Measurements from ENCODE around the gene LY9. TPM values are rescaled to one million over a fixed set of nuclear protein-coding genes. Genes with fewer than 3 reads are reported as not detected.
"Not testable (repeated sequence)": the region's sequence is repeated elsewhere in the genome, so short reads cannot be mapped to it uniquely, and the experiment has no call there.

Gene LY9
- total and polyA plus RNA-seq, 8 donors: 0.29 to 2.5 (median 0.50) TPM

DNA sequence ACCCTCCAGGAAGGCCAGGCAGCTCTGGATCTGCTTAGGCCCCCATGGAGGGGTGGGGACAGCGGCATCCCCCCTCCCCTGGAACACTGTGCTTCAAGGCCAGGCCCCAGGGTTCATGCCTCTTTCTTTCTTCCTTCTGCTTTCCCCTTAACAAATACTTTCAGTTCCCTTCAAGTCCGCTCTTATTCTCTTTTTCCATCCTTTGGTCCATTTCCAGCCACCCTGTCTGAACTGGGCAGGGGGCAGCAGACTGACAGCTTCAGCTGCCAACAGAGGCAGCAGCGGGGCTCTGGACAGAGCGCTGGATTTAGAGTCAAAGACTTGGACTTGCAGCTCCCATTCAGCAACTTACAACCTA lies 67.8 kb downstream of the LY9 start:
- Histone ChIP-seq H3K9me3 (no peaks in the 10 kb centered on the region), H3K4me3 (no peak overlapping the region), H3K27me3 (peaks cover 0 to 13% of the 10 kb centered on the region in 2 donors), H3K36me3 (no peaks in the 10 kb centered on the region), H3K27ac (peak overlapping the region in 1 of 2 donors; percentile 77), H3K4me1 (peaks cover 0 to 52% of the 10 kb centered on the region in 2 donors)
- DNase-seq: no peak
- TF ChIP-seq, protein P1, sequence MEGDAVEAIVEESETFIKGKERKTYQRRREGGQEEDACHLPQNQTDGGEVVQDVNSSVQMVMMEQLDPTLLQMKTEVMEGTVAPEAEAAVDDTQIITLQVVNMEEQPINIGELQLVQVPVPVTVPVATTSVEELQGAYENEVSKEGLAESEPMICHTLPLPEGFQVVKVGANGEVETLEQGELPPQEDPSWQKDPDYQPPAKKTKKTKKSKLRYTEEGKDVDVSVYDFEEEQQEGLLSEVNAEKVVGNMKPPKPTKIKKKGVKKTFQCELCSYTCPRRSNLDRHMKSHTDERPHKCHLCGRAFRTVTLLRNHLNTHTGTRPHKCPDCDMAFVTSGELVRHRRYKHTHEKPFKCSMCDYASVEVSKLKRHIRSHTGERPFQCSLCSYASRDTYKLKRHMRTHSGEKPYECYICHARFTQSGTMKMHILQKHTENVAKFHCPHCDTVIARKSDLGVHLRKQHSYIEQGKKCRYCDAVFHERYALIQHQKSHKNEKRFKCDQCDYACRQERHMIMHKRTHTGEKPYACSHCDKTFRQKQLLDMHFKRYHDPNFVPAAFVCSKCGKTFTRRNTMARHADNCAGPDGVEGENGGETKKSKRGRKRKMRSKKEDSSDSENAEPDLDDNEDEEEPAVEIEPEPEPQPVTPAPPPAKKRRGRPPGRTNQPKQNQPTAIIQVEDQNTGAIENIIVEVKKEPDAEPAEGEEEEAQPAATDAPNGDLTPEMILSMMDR (IDR thresholded peaks at IDR 0.05): no peak
- intact Hi-C loops (cut with DNase I): no loop called here
- peak; percentile 39 for ATAC-seq

DNA sequence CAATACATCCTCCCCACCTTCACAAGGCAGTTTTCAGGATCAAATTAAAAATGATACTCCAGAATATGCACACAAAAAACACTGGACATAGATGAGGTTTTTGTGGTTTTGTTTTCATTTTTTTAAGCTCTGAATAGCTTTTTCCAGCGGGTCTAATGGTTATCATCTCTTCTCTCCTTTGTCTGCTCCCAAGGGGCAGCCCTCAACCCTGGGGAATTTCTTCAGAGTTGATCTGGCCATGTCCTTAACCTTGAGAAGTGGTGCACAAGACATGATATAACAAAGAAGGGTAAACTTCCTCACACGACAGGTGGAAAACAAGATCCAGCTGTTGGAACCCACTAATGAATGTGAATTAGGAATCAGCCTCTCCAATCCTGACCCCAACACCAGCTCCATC lies 68.2 kb downstream of the LY9 start:
- TF ChIP-seq, protein P1 (IDR thresholded peaks at IDR 0.05): no peak
- Histone ChIP-seq H3K36me3 (no peaks in the 10 kb centered on the region), H3K27ac (peak overlapping the region in 1 of 2 donors; percentile 77), H3K27me3 (peaks cover 0 to 13% of the 10 kb centered on the region in 2 donors), H3K9me3 (no peaks in the 10 kb centered on the region), H3K4me1 (peaks cover 0 to 48% of the 10 kb centered on the region in 2 donors), H3K4me3 (no peak overlapping the region)
- intact Hi-C loops (cut with DNase I): no loop called here
- no peak for DNase-seq
- no peak for ATAC-seq

DNA sequence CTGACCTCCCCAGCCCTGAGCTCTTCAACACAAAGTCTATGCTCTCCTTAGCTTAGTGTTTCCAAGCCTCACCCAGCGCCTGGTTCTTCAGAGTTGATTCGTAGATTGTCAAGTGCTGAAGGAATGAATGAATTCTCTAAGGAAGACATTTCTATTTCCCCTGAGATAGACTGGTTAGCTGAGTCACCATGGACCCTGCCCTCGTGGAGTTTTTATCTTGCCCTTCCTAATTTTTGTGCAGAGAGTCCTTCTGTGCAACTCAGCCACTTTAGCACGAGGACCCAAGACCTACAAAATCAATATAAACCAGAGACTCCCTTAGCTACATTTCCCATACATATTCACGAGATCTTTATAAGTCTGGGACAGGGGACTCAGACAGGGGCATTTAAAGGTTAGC lies 69.4 kb downstream of the LY9 start:
- DNase-seq (no peak), ATAC-seq (no peak)
- intact Hi-C loops (cut with DNase I): no loop called here
- no peaks in the 10 kb centered on the region for H3K36me3 ChIP-seq
- H3K4me3 ChIP-seq: no peak overlapping the region
- TF ChIP-seq, protein P1 (IDR thresholded peaks at IDR 0.05): no peak
- no peaks in the 10 kb centered on the region for H3K9me3 ChIP-seq
- H3K4me1 ChIP-seq: peaks cover 0 to 39% of the 10 kb centered on the region in 2 donors
- H3K27me3 ChIP-seq: peaks cover 0 to 13% of the 10 kb centered on the region in 2 donors
- no peak overlapping the region for H3K27ac ChIP-seq

DNA sequence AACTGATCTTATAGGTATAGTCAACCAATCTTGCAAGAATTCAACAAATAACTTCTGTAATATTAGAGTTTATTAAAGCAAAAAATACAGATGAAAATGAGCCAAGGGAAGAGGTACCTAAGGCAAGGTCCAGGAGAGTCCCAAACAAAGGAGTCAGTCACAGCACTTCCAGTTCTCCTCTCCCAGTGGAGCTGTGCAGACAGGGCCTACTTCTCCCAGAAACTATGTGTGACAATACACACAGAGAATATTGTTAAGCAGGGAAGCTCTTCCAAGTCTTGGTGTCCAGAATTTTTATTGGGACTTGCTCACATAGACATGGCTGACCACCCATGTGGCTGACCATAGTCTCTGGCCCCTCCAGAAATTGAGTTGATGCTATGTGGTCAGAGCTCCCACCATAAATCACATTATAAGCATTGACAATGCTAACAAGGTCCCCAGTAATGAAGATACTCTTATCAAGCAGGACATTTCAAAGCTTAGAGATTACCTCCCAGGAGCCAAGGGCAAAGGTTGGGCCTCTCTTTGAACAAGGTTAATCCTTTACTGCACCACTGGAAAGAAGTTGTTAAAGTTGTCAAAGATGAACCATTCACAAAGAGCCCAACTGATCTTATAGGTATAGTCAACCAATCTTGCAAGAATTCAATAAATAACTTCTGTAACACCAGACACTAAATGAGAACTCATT lies 70.2 kb downstream of the LY9 start:
- Histone ChIP-seq H3K27ac (no peak overlapping the region), H3K4me1 (peaks cover 0 to 34% of the 10 kb centered on the region in 2 donors), H3K4me3 (no peak overlapping the region), H3K9me3 (no peaks in the 10 kb centered on the region), H3K36me3 (no peaks in the 10 kb centered on the region), H3K27me3 (peaks cover 0 to 13% of the 10 kb centered on the region in 2 donors)
- TF ChIP-seq, protein P1 (IDR thresholded peaks at IDR 0.05): no peak
- no peak for DNase-seq
- intact Hi-C loops (cut with DNase I): no loop called here
- ATAC-seq: no peak

DNA sequence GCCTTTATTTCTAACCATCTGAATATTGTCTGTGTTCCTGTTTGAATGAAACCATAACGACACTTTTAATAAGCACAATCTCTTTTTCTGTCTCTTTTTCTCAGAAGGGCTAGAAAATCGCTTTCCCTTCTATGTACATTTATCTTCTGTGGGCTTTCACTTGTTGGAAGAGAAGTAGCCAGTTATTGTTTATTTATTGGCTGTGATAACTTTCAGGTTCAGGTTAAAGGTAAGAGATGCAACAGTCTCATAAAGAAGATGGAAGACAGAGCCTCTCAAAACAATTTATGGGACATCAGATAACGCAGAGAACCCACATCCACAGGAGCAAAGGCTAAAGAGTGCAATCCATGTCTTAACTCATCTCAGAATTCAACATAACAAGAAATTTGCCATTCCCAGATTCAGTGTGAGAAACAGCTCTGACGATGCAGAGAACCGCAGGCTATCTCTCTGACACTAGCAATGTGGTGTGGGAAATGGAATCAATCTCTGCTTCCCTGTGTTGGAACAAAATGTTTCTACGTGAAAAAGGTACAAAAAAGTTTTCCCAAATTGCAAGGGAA lies 70.8 kb downstream of the LY9 start:
- Histone ChIP-seq H3K27ac (no peak overlapping the region), H3K36me3 (no peaks in the 10 kb centered on the region), H3K4me3 (no peak overlapping the region), H3K4me1 (peaks cover 0 to 29% of the 10 kb centered on the region in 2 donors), H3K27me3 (peaks cover 0 to 13% of the 10 kb centered on the region in 2 donors), H3K9me3 (no peaks in the 10 kb centered on the region)
- DNase-seq: no peak
- intact Hi-C loops (cut with DNase I): no loop called here
- TF ChIP-seq, protein P1 (IDR thresholded peaks at IDR 0.05): no peak
- no peak for ATAC-seq

GRCh38 chr1:160867651-160868050 lies 71.7 kb downstream of the LY9 start:
- H3K9me3 ChIP-seq; H3K36me3 ChIP-seq; H3K27me3 ChIP-seq; ATAC-seq; H3K4me3 ChIP-seq; intact Hi-C loops (cut with DNase I); DNase-seq: not testable (repeated sequence)
- Histone ChIP-seq H3K4me1 (peaks cover 0 to 20% of the 10 kb centered on the region in 2 donors), H3K27ac (peak overlapping the region in 1 of 2 donors; percentile 13)

All from left lung (tissue), 10 donors.